ENCODE measurements around the gene SLC27A1.
"Not testable (repeated sequence)": the region's sequence is repeated elsewhere in the genome, so short reads cannot be mapped to it uniquely, and the experiment has no call there.

SLC27A1 gene

DNA sequence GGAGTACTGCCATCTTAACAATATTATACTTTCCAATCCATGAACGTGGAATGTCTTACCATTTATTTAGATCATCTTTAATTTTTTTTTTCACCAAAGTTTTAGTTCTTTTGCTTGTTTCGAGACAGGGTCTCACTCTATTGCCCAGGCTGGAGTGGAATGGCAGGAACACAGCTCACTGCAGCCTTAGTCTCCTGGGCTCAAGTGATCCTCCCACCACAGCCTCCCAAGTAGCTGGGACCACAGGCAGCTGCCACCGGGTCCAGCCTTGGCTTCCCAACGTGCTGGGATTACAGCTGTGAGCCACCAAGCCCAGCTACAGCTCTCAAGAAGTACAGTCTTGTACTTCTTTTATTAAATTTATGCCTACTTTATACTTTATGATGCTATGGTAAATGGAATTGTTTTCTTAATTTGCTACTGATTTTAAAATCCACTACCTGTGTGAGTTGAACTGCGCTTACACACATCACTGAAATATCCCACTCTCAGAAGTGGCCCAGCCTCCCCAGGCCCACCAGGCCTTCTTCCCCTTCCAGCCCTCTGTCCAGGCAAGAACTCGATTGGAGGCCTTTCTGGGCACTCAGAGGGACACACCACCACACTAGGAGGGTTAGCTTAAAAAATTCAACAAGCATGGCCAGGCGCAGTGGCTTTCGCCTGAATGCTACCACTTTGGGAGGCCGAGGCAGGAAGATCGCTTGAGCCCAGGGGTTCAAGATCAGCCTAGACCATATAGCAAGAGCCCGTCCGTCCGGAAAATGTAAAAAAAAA is 40.1 kb downstream of the SLC27A1 start:
- no peak for DNase-seq (ENCODE audit: low read depth in 2 of 2)

DNA sequence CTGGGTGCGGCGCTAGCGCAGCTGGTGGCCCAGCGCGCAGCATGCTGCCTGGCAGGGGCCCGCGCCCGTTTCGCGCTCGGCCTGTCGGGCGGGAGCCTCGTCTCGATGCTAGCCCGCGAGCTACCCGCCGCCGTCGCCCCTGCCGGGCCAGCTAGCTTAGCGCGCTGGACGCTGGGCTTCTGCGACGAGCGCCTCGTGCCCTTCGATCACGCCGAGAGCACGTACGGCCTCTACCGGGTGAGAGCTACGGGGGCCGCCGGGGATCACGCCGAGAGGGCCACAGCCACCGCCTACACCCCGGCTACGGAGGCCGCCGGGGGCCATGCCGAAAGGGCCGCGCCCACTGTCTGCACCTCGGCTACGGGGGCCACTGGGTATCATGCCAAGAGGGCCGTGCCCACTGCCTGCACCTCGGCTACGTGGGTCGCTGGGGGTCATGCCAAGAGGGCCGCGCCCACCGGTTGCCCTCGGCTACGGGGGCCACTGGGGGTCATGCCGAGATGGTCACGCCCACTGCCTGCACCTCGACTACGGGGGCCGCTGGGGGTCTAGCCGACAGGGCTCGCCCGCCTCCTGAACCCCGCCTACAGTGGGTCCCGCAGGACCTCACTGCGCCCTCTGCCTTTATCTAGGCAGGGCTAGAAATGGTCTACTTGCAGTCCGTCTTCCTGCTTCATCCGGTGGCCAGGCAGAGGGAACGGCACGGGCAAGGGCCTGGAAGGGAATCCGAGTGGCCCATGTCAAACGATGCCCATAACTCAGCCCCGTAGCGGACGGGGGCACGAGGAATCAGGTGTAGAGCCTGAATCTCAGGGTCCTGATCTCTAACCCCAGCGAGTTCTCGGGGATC is 41.6 kb downstream of the SLC27A1 start:
- peak; percentile 76 to 79 for DNase-seq (ENCODE audit: low read depth in 2 of 2)

DNA sequence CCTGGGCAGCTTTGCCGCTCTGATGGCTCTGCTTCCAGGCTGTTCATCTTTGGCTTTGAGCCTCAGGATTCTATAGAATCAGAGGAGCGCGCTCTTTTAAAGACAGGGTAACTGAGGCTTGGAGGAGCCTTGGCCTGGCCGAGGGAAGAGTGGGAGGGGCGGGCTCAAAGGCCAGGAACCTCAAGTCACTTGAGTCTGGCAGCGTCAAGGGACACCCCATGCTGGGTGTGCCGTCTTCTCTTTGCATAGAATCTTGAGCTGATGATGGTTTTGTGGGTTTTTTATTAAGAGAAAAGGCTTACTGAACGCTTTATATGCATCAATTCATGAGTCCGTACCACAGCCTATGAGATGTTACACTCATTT is 42.2 kb downstream of the SLC27A1 start:
- DNase-seq (ENCODE audit: low read depth in 2 of 2) = no peak

DNA sequence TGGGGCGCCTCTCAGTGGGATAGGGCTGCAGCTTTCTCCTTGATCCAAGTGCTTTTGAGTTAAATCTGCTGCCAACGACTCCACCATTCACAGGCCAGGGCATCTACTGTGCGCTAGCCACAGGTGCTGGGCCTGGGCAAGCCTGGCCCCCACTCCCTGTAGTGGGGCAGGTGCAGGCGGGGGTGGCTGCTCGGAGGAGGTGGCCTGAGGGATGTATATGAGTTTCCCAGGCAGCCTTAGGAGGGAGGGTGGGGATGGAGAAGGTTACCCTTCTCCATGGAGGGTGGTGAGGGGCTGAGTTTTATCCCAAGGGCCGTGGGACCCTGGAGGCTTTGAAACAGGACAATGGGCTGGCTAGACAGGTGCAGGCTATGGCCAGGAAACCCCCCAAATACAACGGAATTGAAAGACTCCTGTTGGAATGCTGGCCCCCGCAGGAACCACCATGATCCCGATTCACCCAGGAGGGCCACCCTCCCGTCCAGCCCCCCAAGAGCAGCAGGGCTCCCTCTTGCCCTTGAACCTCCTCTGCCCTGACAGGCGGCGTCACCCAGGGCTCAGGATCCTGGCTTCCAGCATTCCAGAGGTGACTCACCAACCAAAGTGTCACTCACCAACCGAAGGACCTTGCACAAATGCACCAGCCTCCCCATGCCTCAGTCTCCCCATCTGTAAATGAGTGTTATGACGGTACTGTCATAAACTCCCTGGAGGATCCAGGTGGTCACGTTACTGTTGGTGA is 45.3 kb downstream of the SLC27A1 start:
- DNase-seq (ENCODE audit: low read depth in 2 of 2) = no peak

DNA sequence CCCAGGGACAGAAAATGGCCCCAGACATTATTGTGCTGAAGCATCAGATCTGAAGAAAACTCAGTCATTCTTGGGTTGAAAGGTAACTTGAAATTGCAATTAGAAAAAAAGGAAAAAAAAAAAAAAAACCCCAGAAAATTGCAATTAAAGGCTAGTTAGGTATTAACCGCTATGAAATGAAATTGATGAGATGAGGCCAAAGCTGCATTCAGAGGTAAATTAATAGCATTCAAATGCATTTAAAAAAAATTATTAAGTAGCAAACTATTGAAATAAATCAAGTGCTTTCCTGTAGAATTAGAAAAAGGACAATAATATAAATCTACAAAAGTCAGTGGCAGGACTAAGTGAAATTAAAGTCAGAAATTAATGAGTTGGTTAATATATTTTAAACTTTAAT is 47.6 kb downstream of the SLC27A1 start:
- DNase-seq (ENCODE audit: low read depth in 2 of 2) = no peak

DNA sequence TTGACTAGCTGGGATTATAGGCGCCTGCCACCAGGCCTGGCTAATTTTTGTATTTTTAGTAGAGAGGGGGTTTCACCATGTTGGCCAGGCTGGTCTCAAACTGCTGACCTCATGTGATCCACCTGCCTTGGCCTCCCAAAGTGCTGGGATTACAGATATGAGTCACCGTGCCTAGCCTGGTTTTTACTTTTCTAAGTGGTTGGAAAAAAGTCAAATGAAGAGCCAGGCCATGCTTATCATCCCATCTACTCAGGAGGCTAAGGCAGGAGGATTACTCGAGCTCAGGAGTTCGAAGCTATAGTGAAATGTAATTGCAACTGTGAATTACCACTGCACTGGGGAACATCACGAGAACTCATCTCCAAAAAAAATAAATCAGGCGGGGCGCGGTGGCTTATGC is 48.3 kb downstream of the SLC27A1 start:
- not testable (repeated sequence) for DNase-seq (ENCODE audit: low read depth in 2 of 2)

DNA sequence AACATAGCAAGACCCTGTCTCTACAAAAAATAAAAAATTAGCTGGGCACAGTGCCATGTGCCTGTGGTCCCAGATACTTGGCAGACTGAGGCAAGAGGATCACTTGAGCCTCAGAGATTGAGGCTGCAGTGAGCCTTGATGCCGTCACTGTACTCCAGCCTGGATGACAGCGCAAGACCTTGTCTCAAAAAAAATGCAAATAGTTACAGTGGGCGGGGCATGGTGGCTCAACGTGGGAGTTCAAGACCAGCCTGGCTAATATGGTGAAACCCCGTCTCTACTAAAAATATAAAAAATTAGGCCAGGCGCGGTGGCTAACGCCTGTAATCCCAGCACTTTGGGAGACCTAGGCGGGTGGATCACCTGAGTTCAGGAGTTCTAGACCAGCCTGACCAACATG is 49.6 kb downstream of the SLC27A1 start:
- DNase-seq (ENCODE audit: low read depth in 2 of 2) = no peak

DNA sequence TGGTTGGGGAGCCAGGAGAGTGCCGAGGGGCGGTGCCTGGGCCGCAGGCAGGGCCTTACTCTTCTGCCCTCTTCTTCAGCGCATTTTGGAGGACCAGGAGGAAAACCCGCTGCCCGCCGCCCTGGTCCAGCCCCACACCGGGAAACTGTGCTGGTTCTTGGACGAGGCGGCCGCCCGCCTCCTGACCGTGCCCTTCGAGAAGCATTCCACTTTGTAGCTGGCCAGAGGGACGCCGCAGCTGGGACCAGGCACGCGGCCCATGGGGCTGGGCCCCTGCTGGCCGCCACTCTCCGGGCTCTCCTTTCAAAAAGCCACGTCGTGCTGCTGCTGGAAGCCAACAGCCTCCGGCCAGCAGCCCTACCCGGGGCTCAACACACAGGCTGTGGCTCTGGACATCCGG is 50.5 kb downstream of the SLC27A1 start:
- no peak for DNase-seq (ENCODE audit: low read depth in 2 of 2)

DNA sequence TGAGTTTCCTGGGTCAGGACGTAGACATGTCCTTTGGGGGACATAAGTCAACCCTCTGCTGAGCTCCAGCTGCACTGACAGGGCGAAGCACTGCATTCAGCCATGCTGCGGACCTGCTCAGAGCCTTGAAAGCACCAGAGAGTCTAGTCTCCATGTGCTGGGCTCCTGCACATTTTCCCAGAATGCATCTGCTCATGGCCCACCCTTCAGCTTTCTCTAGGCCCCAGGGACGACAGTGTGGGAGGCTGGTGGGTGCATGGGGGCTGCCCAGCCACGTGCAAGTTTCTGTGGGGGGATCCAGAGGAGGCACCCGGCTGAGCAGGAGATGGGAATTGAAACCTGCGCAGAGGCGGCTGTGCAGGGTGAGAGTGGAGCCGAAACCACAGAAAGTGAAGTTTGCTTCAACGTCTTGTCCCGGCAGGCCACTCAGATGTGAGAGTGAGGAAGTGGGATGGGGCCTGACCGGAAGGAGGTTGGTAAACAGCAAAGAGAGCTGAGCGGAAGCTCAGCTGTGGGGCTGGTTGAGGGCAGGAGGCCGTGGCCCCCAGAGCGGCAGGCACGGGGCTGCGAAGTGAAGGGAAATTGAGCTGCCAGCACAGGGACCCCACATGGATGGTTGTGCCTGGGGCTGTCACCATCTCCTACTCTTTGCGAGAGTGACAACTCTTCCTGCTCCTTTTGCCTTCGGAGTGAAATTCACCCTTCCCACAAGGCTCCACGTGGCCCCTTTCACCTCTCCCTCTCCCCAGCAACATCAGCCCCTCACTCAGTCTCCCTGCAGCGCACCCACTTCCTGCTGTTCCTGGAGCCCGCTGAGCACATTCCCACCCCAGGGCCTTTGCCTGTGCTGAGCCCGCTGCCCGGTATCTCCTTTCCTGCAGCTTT is 52.9 kb downstream of the SLC27A1 start:
- peak in 1 of 2 donors; percentile 37 for DNase-seq (ENCODE audit: low read depth in 2 of 2)

DNA sequence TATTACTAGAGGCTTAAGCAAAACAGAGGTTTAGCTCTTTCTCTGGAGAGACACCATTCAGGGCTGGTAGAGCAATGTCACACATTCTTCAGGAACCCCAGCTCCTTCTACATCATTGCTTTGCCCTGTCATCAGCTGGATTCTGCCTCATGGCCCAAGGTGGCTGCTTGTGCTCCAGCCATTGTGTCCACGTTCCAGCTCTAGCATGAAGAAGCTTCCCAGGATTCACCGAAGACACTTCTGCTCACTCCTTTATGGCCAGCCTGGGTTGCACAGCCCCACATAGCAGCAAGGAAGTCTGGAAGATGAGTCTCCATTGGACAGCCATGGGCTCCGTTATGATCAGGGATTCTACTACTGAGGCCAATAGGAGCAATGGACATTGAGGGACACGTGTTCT is 54.3 kb downstream of the SLC27A1 start:
- DNase-seq (ENCODE audit: low read depth in 2 of 2) = no peak

DNA sequence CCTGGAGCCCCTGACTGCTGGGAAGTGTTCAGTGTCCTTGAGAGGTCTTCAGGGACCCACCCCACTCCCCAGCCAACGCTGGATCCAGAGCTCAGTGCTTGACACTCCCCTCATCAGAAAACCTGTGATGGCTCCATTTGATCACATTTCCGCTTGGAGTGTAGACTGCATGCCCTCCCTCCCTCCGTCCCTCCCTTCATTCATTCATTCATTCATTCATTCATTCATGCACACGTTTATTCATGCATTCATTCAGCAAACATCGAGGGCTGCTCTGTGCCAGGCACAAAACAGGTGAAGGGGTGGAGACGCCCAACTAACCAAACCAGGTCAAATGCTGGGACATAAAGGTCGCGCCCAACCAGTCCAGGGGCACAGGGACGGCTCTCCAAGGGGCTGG is 54.8 kb downstream of the SLC27A1 start:
- no peak for DNase-seq (ENCODE audit: low read depth in 2 of 2)

DNA sequence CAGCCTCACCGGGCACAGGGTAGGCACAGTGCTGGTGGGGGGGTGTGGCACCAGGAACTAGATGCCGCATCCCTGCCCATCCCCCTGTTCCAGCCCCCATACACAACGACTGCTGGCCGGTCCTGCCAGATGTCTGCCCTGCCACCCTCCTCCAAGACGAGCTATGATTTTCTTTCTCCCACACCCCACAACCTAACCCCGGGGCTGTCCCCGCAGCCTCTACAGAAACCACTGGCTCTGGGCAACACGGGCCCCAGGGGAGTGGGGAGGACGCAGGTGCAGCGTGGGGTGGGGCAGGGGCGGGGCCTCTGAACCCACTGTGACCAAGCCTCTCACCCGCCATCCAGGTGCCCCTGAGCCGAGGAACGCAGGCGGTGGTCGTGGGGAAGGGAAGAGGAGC is 56.6 kb downstream of the SLC27A1 start:
- no peak for DNase-seq (ENCODE audit: low read depth in 2 of 2)

DNA sequence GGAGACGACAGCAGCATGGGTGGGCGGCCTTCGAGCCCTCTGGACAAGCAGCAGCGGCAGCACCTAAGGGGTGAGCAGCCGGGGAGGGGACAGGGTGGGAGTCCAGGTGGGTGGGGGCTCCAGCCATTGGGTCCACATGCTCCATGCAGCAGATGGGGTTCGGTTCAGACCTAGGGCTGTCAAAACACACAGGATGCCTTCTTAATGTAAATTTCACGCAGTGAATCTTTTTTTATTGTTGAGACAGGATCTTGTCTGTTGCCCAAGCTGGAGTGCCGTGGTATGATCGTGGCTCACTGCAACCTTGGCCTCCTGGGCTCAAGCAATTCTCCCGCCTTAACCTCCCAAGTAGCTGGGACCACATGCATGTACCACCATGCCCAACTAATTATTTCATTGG is 57.0 kb downstream of the SLC27A1 start:
- DNase-seq (ENCODE audit: low read depth in 2 of 2) = no peak

DNA sequence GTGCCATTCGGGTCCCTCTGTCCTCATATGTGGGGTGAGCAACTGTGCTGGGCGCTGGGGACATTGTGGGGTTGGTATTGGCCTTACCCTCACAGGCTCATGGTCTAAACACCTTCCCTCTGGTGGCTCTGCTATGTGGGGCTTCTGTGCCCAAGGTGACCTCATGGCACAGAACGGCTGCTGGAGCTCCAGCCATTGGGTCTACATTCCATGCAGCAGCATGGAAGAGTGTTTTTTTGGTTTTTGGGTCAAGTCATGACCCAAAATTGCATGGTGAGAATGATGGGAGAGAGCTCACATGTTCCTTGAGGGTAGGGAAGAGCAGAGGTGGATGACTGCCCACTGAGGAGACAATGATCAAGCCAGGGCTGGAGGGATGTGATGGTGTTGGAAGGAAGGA is 58.3 kb downstream of the SLC27A1 start:
- DNase-seq (ENCODE audit: low read depth in 2 of 2) = no peak

DNA sequence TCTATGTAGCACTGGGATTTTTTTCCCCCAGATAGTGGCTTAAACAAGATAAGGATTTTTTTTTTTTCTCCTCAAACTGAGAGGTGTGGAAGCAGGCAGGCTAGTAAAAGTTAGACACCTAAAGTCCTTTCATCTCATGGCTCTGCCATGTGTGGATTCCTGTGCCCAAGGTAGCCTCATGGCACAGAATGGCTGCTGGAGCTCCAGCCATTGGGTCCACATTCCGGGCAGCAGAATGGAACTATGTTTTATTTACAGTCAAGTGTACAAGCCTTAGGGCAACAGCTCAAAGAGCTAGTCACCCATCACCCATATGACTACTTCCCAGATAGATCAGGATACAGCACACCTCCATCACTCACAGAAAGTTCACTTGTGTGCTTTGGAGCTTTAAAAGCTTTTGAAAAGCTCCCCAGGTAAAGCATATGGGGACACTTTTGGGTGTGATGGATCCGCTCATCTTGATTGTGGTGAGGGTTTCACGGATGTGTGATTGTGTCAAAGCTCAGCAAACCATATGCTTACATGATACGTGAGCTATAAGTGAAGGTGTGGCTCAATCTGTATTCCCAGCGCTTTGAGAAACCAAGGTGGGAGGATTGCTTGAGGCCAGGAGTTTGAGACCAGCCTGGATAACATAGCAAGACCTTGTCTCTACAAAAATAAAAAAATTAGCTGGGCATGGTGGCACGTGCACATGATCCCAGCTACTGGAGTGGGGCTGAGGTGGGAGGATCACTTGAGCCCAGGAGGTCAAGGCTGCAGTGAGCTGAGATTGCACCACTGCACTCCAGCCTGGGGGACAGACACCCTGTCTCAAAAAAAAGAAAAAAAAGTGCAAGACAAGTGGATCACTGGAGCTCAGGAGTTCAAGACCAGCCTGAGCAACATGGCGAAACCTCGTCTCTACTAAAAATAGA is 59.2 kb downstream of the SLC27A1 start:
- DNase-seq (ENCODE audit: low read depth in 2 of 2) = no peak

DNA sequence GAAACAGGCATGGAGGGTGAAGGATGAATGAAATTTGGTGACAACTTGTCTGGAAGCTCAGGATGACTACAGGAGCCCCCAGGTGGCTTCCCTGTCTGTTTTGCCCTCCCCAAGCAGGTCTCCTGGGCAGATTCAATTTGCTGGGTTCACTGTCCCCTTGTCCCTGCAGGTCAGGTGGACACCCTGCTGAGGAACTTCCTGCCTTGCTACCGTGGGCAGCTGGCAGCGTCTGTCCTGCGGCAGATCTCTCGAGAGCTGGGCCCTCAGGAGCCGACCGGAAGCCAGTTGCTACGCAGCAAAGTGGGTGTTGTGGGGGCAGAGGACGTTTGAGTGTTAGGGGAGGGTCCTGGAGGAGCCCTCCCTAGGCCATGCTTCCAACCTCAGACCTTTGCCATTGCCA is 60.3 kb downstream of the SLC27A1 start:
- DNase-seq (ENCODE audit: low read depth in 2 of 2) = no peak

DNA sequence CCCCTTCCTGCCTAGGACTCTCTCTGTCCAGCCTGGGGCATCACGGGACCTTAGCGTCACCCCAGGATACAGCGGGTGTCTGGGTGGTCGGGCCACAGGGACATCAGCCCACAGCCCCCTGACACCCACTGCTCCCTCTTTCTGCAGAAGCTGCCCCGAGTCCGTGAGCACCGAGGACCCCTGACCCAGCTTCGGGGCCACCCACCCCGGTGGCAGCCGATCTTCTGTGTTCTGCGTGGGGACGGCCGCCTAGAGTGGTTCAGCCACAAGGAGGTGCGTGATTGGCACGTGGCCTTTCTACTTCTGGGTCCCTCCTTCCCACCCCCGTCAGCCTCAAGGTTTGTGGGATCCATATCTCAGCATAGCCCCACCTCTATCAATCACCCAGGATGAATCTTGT is 61.8 kb downstream of the SLC27A1 start:
- no peak for DNase-seq (ENCODE audit: low read depth in 2 of 2)

DNA sequence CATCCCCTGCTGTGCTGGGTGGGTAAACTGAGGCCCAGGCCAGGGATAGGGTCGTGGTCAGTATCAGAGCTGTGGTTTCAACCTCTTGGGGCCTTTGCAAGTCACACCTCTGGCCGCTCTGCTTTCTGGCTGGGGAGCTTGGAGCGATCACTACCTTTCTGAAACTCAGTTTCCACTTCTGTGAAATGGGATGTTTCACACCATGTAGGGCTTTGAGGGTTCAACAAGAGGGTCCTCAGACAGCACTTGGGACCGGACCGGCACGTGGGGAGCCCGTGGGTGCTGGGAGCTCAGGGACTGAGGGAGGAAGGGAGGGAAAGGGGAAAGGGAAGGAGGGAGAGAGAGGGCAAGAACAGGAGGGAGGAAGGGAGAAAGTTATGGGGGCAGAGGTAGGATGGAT is 62.2 kb downstream of the SLC27A1 start:
- DNase-seq (ENCODE audit: low read depth in 2 of 2) = no peak

DNA sequence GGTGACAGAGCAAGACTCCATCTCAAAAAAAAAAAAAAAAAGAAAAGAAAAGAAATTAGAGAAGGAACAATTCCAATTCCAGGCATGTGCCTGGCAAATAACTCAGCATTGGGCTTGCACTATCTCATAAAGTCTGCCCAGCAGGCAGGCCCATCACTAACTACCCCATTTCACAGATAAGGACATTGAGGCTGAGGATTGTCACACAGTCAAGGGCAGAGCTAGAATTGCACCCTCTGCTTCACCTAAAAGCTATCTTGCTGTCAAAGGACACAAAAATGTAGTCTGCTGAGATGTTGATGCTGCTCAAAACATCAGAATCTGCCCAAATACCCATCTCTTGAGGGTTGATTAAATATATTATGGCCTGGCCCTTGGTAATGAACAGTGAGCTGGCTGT is 64.4 kb downstream of the SLC27A1 start:
- DNase-seq (ENCODE audit: low read depth in 2 of 2) = no peak

DNA sequence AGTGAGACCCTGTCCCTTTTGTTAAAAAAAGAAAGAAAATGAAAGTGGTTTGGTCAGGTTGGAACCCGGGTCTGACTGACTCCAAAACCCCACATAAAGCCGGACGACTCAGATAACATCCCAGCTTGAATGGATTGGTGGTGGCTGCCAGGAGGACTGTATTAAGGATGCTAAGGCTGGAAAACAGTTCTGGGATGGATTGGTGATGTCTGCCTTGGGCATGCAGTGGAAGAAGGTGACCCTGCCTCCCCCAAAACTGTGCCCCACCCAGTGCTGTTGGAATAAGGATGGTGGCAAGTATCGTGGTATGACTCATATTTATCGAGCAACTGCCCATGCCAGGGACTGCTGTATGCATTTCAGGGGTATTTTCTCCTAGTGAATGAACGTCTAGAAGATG is 66.6 kb downstream of the SLC27A1 start:
- no peak for DNase-seq (ENCODE audit: low read depth in 2 of 2)

Data from stimulated activated CD4-positive, alpha-beta T cell treated with anti-CD3 and anti-CD28 coated beads, Interleukin-4, amount 100 ng/mL, for 48 hours (primary cell).